HG02610 (cell line): Measurements from ENCODE around the gene RBM19.
"Not testable (repeated sequence)": the region's sequence is repeated elsewhere in the genome, so short reads cannot be mapped to it uniquely, and the experiment has no call there.

Experiments used
- ATAC-seq: cut with Tn5 transposase; IDR thresholded peaks from one replicate; pipeline ENCODE4 v1.9.1; 2021; ENCODE audit warnings: mild to moderate bottlenecking, moderate library complexity; ENCODE audit not compliant: unreplicated experiment

RBM19 gene

GRCh38 chr12:113812411-113813228 lies 153.5 kb downstream of the RBM19 start:
- ATAC-seq: no peak

- not testable (repeated sequence) for ATAC-seq
Measured at GRCh38 chr12:113809462-113810220, 156.5 kb downstream of the RBM19 start.

- ATAC-seq: no peak
Measured at GRCh38 chr12:113808095-113808951, 157.8 kb downstream of the RBM19 start.

GRCh38 chr12:113805673-113806072 lies 160.5 kb downstream of the RBM19 start:
- no peak for ATAC-seq

GRCh38 chr12:113804961-113805600 lies 161.0 kb downstream of the RBM19 start:
- ATAC-seq: no peak

GRCh38 chr12:113803759-113804140 lies 162.4 kb downstream of the RBM19 start:
- ATAC-seq: no peak

- no peak for ATAC-seq
Measured at GRCh38 chr12:113802966-113803758, 163.0 kb downstream of the RBM19 start.

- no peak for ATAC-seq
Measured at GRCh38 chr12:113802000-113802749, 163.9 kb downstream of the RBM19 start.

GRCh38 chr12:113800201-113800600 lies 165.9 kb downstream of the RBM19 start:
- no peak for ATAC-seq

GRCh38 chr12:113798552-113798951 lies 167.6 kb downstream of the RBM19 start:
- no peak for ATAC-seq

- ATAC-seq: no peak
Measured at GRCh38 chr12:113797535-113797868, 168.6 kb downstream of the RBM19 start.

- ATAC-seq: no peak
Measured at GRCh38 chr12:113796852-113797534, 169.1 kb downstream of the RBM19 start.

GRCh38 chr12:113796066-113796827 lies 169.9 kb downstream of the RBM19 start:
- no peak for ATAC-seq

- no peak for ATAC-seq
Measured at GRCh38 chr12:113795445-113795844, 170.7 kb downstream of the RBM19 start.

- no peak for ATAC-seq
Measured at GRCh38 chr12:113794774-113795173, 171.4 kb downstream of the RBM19 start.

GRCh38 chr12:113793250-113793649 lies 172.9 kb downstream of the RBM19 start:
- no peak for ATAC-seq

GRCh38 chr12:113792450-113792849 lies 173.7 kb downstream of the RBM19 start:
- ATAC-seq: no peak
